HCT116 (cell line): ENCODE measurements around the gene ST7L. TPM values are rescaled to one million over a fixed set of nuclear protein-coding genes. Genes with fewer than 3 reads are reported as not detected.

ENCODE experiments used
- ATAC-seq: fragments of 200-7000 bp; cut with Tn5 transposase; 2 replicates; pipeline ENCODE4 v1.9.1; 2020; ENCODE audit warnings: mild to moderate bottlenecking, moderate library complexity
- BruUV-seq: library from RNA; stranded (reverse); fragments of 400-500 nt; replicated peaks from 2 replicates; lab custom pipeline; 2021; lab: Mats Ljungman, UMichigan
- CTCF ChIA-PET: fragments of 300-600 bp; sonication (Branson Sonifier 250); formaldehyde crosslinking; loops from one replicate; lab custom pipeline; 2021; ENCODE audit warnings: antibody characterized with exemption; lab: Charles Lee
- POLR2A ChIA-PET: fragments of 300-600, 350-600 bp; sonication (Branson Sonifier 250); formaldehyde crosslinking; loops from one replicate; lab custom pipeline; 2021; ENCODE audit warnings: antibody characterized with exemption; lab: Charles Lee
- RAD21 ChIA-PET, 2 experiments: fragments of 300-600 bp; sonication (Branson Sonifier 250); formaldehyde crosslinking; loops; one replicate each; lab custom pipeline; 2023; ENCODE audit warnings: low total read pairs in 2 of 2; ENCODE audit not compliant: uncharacterized antibody in 2 of 2, unreplicated experiment in 2 of 2, low non-redundant PET in 1 of 2; lab: Charles Lee
- DNase-seq: peaks from one replicate; pipeline ENCODE4 v3.0.0-alpha.2; 2010; ENCODE audit warnings: low read depth, low spot score
- H2AFZ ChIP-seq: fragments of 200-600 bp; shearing (Covaris generic), sonication (generic); 2 replicates; pipeline ENCODE4 v1.6.1; 2017; ENCODE audit warnings: low read depth, mixed run types, mixed read lengths, antibody characterized with exemption, low read length; ENCODE audit not compliant: poor library complexity, severe bottlenecking
- H3K27ac ChIP-seq: 2 replicates; pipeline ENCODE4 v1.5.1; 2012; ENCODE audit warnings: low read depth, low read length
- H3K27me3 ChIP-seq: fragments of 200-600 bp; sonication (generic); 2 replicates; pipeline ENCODE4 v1.6.1; 2016; ENCODE audit warnings: mixed run types, low read length, mixed read lengths; ENCODE audit not compliant: insufficient read depth
- H3K36me3 ChIP-seq, 2 experiments: fragments of 200-500 bp in 1 of 2; fragments of 200-600 bp in 1 of 2; sonication (Bioruptor generic) in 1 of 2; sonication (generic) in 1 of 2; 2 replicates each; pipeline versions ENCODE4 v1.5.1 to v1.6.1; 2014 to 2016; ENCODE audit warnings: low read length in 2 of 2, inconsistent platforms in 1 of 2, mixed read lengths in 1 of 2, mixed run types in 1 of 2; ENCODE audit not compliant: insufficient read depth in 2 of 2, control insufficient read depth in 1 of 2
- H3K4me1 ChIP-seq, 2 experiments: fragments of 200-600 bp in 1 of 2; sonication (generic) in 1 of 2; 2 replicates each; pipeline versions ENCODE4 v1.5.1 to v1.6.1; 2012 to 2017; ENCODE audit warnings: low read length in 2 of 2, inconsistent platforms in 1 of 2, mild to moderate bottlenecking in 1 of 2, mixed read lengths in 1 of 2, mixed run types in 1 of 2, moderate library complexity in 1 of 2; ENCODE audit not compliant: insufficient read depth in 2 of 2, control insufficient read depth in 1 of 2
- H3K4me2 ChIP-seq: fragments of 200-600 bp; sonication (generic); 2 replicates; pipeline ENCODE4 v1.6.1; 2017; ENCODE audit warnings: mixed run types, low read length, mixed read lengths
- H3K4me3 ChIP-seq, 2 experiments: fragments of 200-600 bp in 1 of 2; sonication (generic) in 1 of 2; replicated peaks in 1 of 2; 2 replicates each; pipeline ENCODE4 v1.5.1; 2011 to 2016; ENCODE audit warnings: low read length in 2 of 2, control low read depth in 1 of 2, low read depth in 1 of 2, mild to moderate bottlenecking in 1 of 2, mixed read lengths in 1 of 2, mixed run types in 1 of 2
- H3K79me2 ChIP-seq: fragments of 200-600 bp; sonication (generic); 2 replicates; pipeline ENCODE4 v1.6.1; 2017; ENCODE audit warnings: mild to moderate bottlenecking, mixed run types, low read length, moderate library complexity, mixed read lengths; ENCODE audit not compliant: insufficient read depth
- H3K9ac ChIP-seq: fragments of 200-600 bp; sonication (generic); 2 replicates; pipeline ENCODE4 v1.6.1; 2016; ENCODE audit warnings: low read length, mixed read lengths
- H3K9me2 ChIP-seq: fragments of 200-600 bp; sonication (generic), shearing (Covaris generic); 2 replicates; pipeline ENCODE4 v1.6.1; 2017; ENCODE audit warnings: mixed run types, mild to moderate bottlenecking, moderate library complexity; ENCODE audit not compliant: insufficient read depth
- H3K9me3 ChIP-seq, 2 experiments: fragments of 200-500 bp in 1 of 2; fragments of 200-600 bp in 1 of 2; sonication (Bioruptor generic) in 1 of 2; sonication (generic) in 1 of 2; 2 replicates each; pipeline ENCODE4 v1.6.1; 2014 to 2017; ENCODE audit warnings: low read length in 2 of 2, mixed read lengths in 2 of 2, inconsistent platforms in 1 of 2, low read depth in 1 of 2, mild to moderate bottlenecking in 1 of 2, mixed run types in 1 of 2, moderate library complexity in 1 of 2; ENCODE audit not compliant: control insufficient read depth in 1 of 2, insufficient read depth in 1 of 2
- H4K20me1 ChIP-seq: fragments of 200-600 bp; sonication (generic), shearing (Covaris generic); 2 replicates; pipeline ENCODE4 v1.6.1; 2017; ENCODE audit warnings: mixed run types, mild to moderate bottlenecking, moderate library complexity; ENCODE audit not compliant: insufficient read depth
- EZH2 ChIP-seq: fragments of 200-600 bp; sonication (generic); IDR thresholded peaks from 2 replicates; pipeline ENCODE4 v1.6.1; 2017; ENCODE audit warnings: antibody characterized with exemption, mixed run types
- POLR2A ChIP-seq: IDR thresholded peaks from 2 replicates; pipeline ENCODE4 v1.7.0; 2011; ENCODE audit warnings: borderline replicate concordance; ENCODE audit not compliant: insufficient read depth, insufficient read length; ENCODE audit errors: extremely low read depth
- SIN3A ChIP-seq: IDR thresholded peaks from 2 replicates; pipeline ENCODE4 v1.6.1; 2012; ENCODE audit warnings: low read depth
- SRF ChIP-seq: IDR thresholded peaks from 2 replicates; pipeline ENCODE4 v1.6.1; 2012; ENCODE audit warnings: low read depth
- YY1 ChIP-seq: IDR thresholded peaks from 2 replicates; pipeline ENCODE4 v1.6.1; 2011; ENCODE audit warnings: low read length, low read depth, moderate library complexity, mild to moderate bottlenecking; ENCODE audit not compliant: insufficient replicate concordance; ENCODE audit errors: extremely low read depth
- intact Hi-C: fragments of 100-400 bp; cut with micrococcal nuclease; formaldehyde crosslinking; loops from 2 replicates; pipeline ENCODE4 v1.10.0; 2022
- total RNA-seq: library from RNA; stranded (reverse); gene quantifications from one replicate; pipeline ENCODE4 v1.2.1, GENCODE V29; 2021; ENCODE audit not compliant: unreplicated experiment
- TF ChIP-seq, protein P1 (sequence below): IDR thresholded peaks from 2 replicates; pipeline ENCODE4 v1.6.1; 2012; ENCODE audit warnings: low read depth
- TF ChIP-seq, protein P2 (sequence below): IDR thresholded peaks from 2 replicates; pipeline ENCODE4 v1.6.1; 2012
- TF ChIP-seq, protein P3 (sequence below): IDR thresholded peaks from 2 replicates; pipeline ENCODE4 v1.6.1; 2011; ENCODE audit warnings: mild to moderate bottlenecking, low read length, moderate library complexity; ENCODE audit not compliant: insufficient replicate concordance; ENCODE audit errors: extremely low read depth

The ST7L gene
- total RNA-seq, 1 experiment from 2014 or later, result 19.9 TPM

DNA sequence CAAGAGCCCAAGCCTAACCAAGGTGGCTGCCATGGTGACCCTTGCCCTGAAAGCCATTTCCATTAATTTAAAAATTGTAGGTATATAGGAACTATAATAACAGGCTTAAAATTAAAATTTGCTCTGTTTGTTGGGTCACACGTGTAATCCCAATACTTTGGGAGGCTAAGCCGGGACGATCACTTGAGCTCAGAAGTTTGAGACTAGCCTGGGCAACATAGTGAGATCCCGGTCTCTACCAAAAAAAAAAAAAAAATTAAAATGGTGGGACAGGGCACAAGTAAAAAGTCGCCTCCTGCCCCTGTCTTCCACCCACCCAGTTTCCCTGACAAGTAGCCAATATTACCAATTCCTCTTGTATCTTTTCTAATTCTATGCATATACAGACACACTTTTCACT is 7.3 kb upstream of the ST7L start:
- Histone ChIP-seq H3K27me3 (no peaks in the 10 kb centered on the region), H3K27ac (no peak overlapping the region), H3K9ac (no peak overlapping the region), H3K9me3 (no peaks in the 10 kb centered on the region), H3K4me3 (no peak overlapping the region), H3K4me2 (no peak overlapping the region), H2AFZ (no peak overlapping the region), H3K4me1 (peaks cover 0 to 2% of the 10 kb centered on the region in 2 experiments; a peak in 1 of 4 replicates), H3K36me3 (peaks cover 3 to 5% of the 10 kb centered on the region in 2 experiments; a peak in 2 of 4 replicates), H3K79me2 (peaks cover 99% of the 10 kb centered on the region), H4K20me1 (peaks cover 39% of the 10 kb centered on the region; the same call in 1 of the 2 replicates), H3K9me2 (no peaks in the 10 kb centered on the region)
- DNase-seq, result no peak
- ChIA-PET RAD21 (no interaction called here), POLR2A (no interaction called here), CTCF (no interaction called here)
- intact Hi-C loops, result no loop called here
- TF ChIP-seq, protein P1, sequence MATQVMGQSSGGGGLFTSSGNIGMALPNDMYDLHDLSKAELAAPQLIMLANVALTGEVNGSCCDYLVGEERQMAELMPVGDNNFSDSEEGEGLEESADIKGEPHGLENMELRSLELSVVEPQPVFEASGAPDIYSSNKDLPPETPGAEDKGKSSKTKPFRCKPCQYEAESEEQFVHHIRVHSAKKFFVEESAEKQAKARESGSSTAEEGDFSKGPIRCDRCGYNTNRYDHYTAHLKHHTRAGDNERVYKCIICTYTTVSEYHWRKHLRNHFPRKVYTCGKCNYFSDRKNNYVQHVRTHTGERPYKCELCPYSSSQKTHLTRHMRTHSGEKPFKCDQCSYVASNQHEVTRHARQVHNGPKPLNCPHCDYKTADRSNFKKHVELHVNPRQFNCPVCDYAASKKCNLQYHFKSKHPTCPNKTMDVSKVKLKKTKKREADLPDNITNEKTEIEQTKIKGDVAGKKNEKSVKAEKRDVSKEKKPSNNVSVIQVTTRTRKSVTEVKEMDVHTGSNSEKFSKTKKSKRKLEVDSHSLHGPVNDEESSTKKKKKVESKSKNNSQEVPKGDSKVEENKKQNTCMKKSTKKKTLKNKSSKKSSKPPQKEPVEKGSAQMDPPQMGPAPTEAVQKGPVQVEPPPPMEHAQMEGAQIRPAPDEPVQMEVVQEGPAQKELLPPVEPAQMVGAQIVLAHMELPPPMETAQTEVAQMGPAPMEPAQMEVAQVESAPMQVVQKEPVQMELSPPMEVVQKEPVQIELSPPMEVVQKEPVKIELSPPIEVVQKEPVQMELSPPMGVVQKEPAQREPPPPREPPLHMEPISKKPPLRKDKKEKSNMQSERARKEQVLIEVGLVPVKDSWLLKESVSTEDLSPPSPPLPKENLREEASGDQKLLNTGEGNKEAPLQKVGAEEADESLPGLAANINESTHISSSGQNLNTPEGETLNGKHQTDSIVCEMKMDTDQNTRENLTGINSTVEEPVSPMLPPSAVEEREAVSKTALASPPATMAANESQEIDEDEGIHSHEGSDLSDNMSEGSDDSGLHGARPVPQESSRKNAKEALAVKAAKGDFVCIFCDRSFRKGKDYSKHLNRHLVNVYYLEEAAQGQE, result no peak
- TF ChIP-seq SRF, result no peak
- TF ChIP-seq SIN3A, result no peak
- TF ChIP-seq, protein P2, sequence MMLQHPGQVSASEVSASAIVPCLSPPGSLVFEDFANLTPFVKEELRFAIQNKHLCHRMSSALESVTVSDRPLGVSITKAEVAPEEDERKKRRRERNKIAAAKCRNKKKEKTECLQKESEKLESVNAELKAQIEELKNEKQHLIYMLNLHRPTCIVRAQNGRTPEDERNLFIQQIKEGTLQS, result no peak
- no peak for TF ChIP-seq YY1
- no peak for ATAC-seq
- no TSS peak for BruUV-seq

DNA sequence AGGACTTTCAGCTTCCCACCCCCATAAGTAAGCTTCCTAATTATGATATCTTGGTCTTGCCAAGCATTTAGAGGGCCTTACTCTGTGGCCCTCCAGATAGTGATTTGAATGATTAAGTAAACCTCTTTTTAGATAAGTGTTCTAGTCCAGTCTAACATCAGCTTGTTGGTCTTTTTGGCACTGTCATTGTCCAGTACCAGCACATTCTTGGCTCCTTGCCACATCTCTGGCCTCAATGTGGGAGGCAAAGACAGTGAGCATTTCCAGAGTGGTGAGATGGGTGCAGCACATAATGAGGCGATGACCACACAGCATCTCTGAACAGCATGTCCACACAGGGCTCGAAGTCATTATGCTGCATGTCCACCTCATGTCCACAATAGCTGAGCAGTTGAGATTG is 6.8 kb upstream of the ST7L start:
- intact Hi-C loops, result no loop called here
- Histone ChIP-seq H3K9me3 (no peaks in the 10 kb centered on the region), H2AFZ (no peak overlapping the region), H3K9me2 (no peaks in the 10 kb centered on the region), H3K36me3 (peaks cover 3 to 5% of the 10 kb centered on the region in 2 experiments; a peak in 2 of 4 replicates), H3K4me2 (no peak overlapping the region), H3K79me2 (peaks cover 99% of the 10 kb centered on the region), H3K27ac (no peak overlapping the region), H3K4me3 (no peak overlapping the region), H3K4me1 (peaks cover 0 to 7% of the 10 kb centered on the region in 2 experiments; a peak in 2 of 4 replicates), H3K27me3 (no peaks in the 10 kb centered on the region), H3K9ac (no peak overlapping the region), H4K20me1 (peaks cover 39% of the 10 kb centered on the region; the same call in 1 of the 2 replicates)
- ChIA-PET CTCF (no interaction called here), RAD21 (no interaction called here), POLR2A (no interaction called here)
- no TSS peak for BruUV-seq
- no peak for DNase-seq
- no peak for ATAC-seq
- TF ChIP-seq, protein P1, result no peak
- TF ChIP-seq, protein P3, sequence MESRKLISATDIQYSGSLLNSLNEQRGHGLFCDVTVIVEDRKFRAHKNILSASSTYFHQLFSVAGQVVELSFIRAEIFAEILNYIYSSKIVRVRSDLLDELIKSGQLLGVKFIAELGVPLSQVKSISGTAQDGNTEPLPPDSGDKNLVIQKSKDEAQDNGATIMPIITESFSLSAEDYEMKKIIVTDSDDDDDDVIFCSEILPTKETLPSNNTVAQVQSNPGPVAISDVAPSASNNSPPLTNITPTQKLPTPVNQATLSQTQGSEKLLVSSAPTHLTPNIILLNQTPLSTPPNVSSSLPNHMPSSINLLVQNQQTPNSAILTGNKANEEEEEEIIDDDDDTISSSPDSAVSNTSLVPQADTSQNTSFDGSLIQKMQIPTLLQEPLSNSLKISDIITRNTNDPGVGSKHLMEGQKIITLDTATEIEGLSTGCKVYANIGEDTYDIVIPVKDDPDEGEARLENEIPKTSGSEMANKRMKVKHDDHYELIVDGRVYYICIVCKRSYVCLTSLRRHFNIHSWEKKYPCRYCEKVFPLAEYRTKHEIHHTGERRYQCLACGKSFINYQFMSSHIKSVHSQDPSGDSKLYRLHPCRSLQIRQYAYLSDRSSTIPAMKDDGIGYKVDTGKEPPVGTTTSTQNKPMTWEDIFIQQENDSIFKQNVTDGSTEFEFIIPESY, result no peak
- TF ChIP-seq, protein P2, result no peak
- TF ChIP-seq POLR2A (no peak), SRF (no peak), EZH2 (no peak)
